H9 (cell line): ENCODE results near the gene FETUB. TPM values are rescaled to one million over a fixed set of nuclear protein-coding genes. Genes with fewer than 3 reads are reported as not detected.

ENCODE experiments used
- DNase-seq: peaks from one replicate; pipeline ENCODE4 v3.0.0-alpha.2; 2017
- H2AFZ ChIP-seq: one replicate; pipeline ENCODE4 v1.6.1; 2013; ENCODE audit warnings: mild to moderate bottlenecking, low read length, control low read depth, moderate library complexity
- H2AK5ac ChIP-seq: 2 replicates; pipeline ENCODE4 v1.6.1; 2013; ENCODE audit warnings: low read length, control low read depth, mixed read lengths; ENCODE audit not compliant: insufficient read length
- H2BK120ac ChIP-seq: one replicate; pipeline ENCODE4 v1.6.1; 2013; ENCODE audit warnings: low read depth, mild to moderate bottlenecking, low read length, control low read depth, inconsistent platforms; ENCODE audit not compliant: poor library complexity, severe bottlenecking
- H2BK12ac ChIP-seq: 2 replicates; pipeline ENCODE4 v1.6.1; 2013; ENCODE audit warnings: low read length, control low read depth, mixed read lengths, low read depth; ENCODE audit not compliant: insufficient read length
- H2BK15ac ChIP-seq: 2 replicates; pipeline ENCODE4 v1.6.1; 2013; ENCODE audit warnings: low read depth, low read length, control low read depth
- H2BK20ac ChIP-seq: one replicate; pipeline ENCODE4 v1.6.1; 2013; ENCODE audit warnings: low read depth, mild to moderate bottlenecking, low read length, control low read depth, inconsistent platforms; ENCODE audit not compliant: poor library complexity, severe bottlenecking
- H2BK5ac ChIP-seq: 2 replicates; pipeline ENCODE4 v1.6.1; 2013; ENCODE audit warnings: low read length, control low read depth, mixed read lengths; ENCODE audit not compliant: insufficient read length
- H3K14ac ChIP-seq: 2 replicates; pipeline ENCODE4 v1.6.1; 2013; ENCODE audit warnings: low read length, control low read depth; ENCODE audit not compliant: insufficient read depth
- H3K18ac ChIP-seq: 2 replicates; pipeline ENCODE4 v1.6.1; 2013; ENCODE audit warnings: low read depth, mild to moderate bottlenecking, mixed read lengths, low read length, control low read depth; ENCODE audit not compliant: insufficient read length
- H3K23ac ChIP-seq: 2 replicates; pipeline ENCODE4 v1.6.1; 2013; ENCODE audit warnings: low read length, control low read depth, mixed read lengths, low read depth; ENCODE audit not compliant: insufficient read length
- H3K23me2 ChIP-seq: 2 replicates; pipeline ENCODE4 v1.6.1; 2013; ENCODE audit warnings: low read depth, mild to moderate bottlenecking, mixed read lengths, low read length, control low read depth; ENCODE audit not compliant: insufficient read length, poor library complexity, severe bottlenecking
- H3K27ac ChIP-seq: 2 replicates; pipeline ENCODE4 v1.5.1; 2013; ENCODE audit warnings: low read length, control low read depth, mixed read lengths, low read depth; ENCODE audit not compliant: insufficient read length
- H3K27me3 ChIP-seq: 2 replicates; pipeline ENCODE4 v1.6.1; 2013; ENCODE audit warnings: low read length, control low read depth, inconsistent platforms; ENCODE audit not compliant: insufficient read depth
- H3K4ac ChIP-seq: 2 replicates; pipeline ENCODE4 v1.6.1; 2013; ENCODE audit warnings: low read depth, mild to moderate bottlenecking, control low read depth, inconsistent platforms, low read length, moderate library complexity
- H3K4me1 ChIP-seq: 2 replicates; pipeline ENCODE4 v1.6.1; 2013; ENCODE audit warnings: low read length, control low read depth, inconsistent platforms; ENCODE audit not compliant: insufficient read depth
- H3K4me2 ChIP-seq: 2 replicates; pipeline ENCODE4 v1.6.1; 2013; ENCODE audit warnings: low read length, control low read depth, mixed read lengths; ENCODE audit not compliant: insufficient read length, insufficient read depth
- H3K56ac ChIP-seq: 2 replicates; pipeline ENCODE4 v1.6.1; 2013; ENCODE audit warnings: low read depth, mild to moderate bottlenecking, mixed read lengths, low read length, control low read depth; ENCODE audit not compliant: insufficient read length
- H3K79me1 ChIP-seq: 2 replicates; pipeline ENCODE4 v1.6.1; 2013; ENCODE audit warnings: low read depth, mild to moderate bottlenecking, moderate library complexity, low read length, control low read depth, inconsistent platforms; ENCODE audit not compliant: insufficient read depth, poor library complexity, severe bottlenecking
- H3K79me2 ChIP-seq: 2 replicates; pipeline ENCODE4 v1.6.1; 2013; ENCODE audit warnings: low read length, control low read depth, inconsistent platforms; ENCODE audit not compliant: insufficient read depth
- H3K9ac ChIP-seq: 2 replicates; pipeline ENCODE4 v1.6.1; 2013; ENCODE audit warnings: low read length, control low read depth, mixed read lengths; ENCODE audit not compliant: insufficient read length; ENCODE audit errors: extremely low read depth
- H3K9me3 ChIP-seq: one replicate; pipeline ENCODE4 v1.6.1; 2013; ENCODE audit warnings: low read depth, low read length, inconsistent platforms; ENCODE audit not compliant: control insufficient read depth
- H3T11ph ChIP-seq: one replicate; pipeline ENCODE4 v1.6.1; 2013; ENCODE audit warnings: mild to moderate bottlenecking, low read length, control low read depth, inconsistent platforms
- H4K20me1 ChIP-seq: one replicate; pipeline ENCODE4 v1.6.1; 2013; ENCODE audit not compliant: control insufficient read depth, insufficient read length, insufficient read depth
- H4K5ac ChIP-seq: 2 replicates; pipeline ENCODE4 v1.6.1; 2013; ENCODE audit warnings: low read depth, mild to moderate bottlenecking, mixed read lengths, low read length, control low read depth; ENCODE audit not compliant: insufficient read length
- H4K8ac ChIP-seq: replicated peaks from 2 replicates; pipeline ENCODE4 v1.6.1; 2013; ENCODE audit warnings: low read length, control low read depth, mixed read lengths, low read depth; ENCODE audit not compliant: insufficient read length
- H4K91ac ChIP-seq: 2 replicates; pipeline ENCODE4 v1.6.1; 2013; ENCODE audit warnings: low read depth, mild to moderate bottlenecking, moderate library complexity, mixed read lengths, low read length, control low read depth; ENCODE audit not compliant: insufficient read length
- H3K27ac Mint-ChIP-seq, 3 experiments: 2 replicates in 2 of 3; 3 replicates in 1 of 3; pipeline ENCODE4 v1.8.0; 2020 to 2021; ENCODE audit warnings: mixed read lengths in 3 of 3, mild to moderate bottlenecking in 1 of 3, moderate library complexity in 1 of 3
- H3K27me3 Mint-ChIP-seq: 2 replicates; pipeline ENCODE4 v1.8.0; 2021; ENCODE audit warnings: low read depth, mild to moderate bottlenecking, moderate library complexity, mixed read lengths
- H3K36me3 Mint-ChIP-seq, 3 experiments: 2 replicates in 2 of 3; 3 replicates in 1 of 3; pipeline ENCODE4 v1.8.0; 2020 to 2021; ENCODE audit warnings: low read depth in 3 of 3, mixed read lengths in 3 of 3; ENCODE audit not compliant: insufficient read depth in 1 of 3
- H3K4me1 Mint-ChIP-seq, 2 experiments: 2 replicates each; pipeline ENCODE4 v1.8.0; 2020; ENCODE audit warnings: mixed read lengths in 2 of 2
- H3K4me3 Mint-ChIP-seq, 2 experiments: 2 replicates in 1 of 2; 3 replicates in 1 of 2; pipeline ENCODE4 v1.8.0; 2020 to 2021; ENCODE audit warnings: mild to moderate bottlenecking in 2 of 2, mixed read lengths in 2 of 2, moderate library complexity in 1 of 2
- H3K9me3 Mint-ChIP-seq, 2 experiments: 2 replicates in 1 of 2; 3 replicates in 1 of 2; pipeline ENCODE4 v1.8.0; 2020; ENCODE audit warnings: mild to moderate bottlenecking in 2 of 2, mixed read lengths in 2 of 2, moderate library complexity in 1 of 2
- WGBS: extraction: QIAGEN DNeasy Blood & Tissue Kit; methylation state at CpG from one replicate; pipeline ENCODE4 v1.1.7; 2013; ENCODE audit warnings: missing lambda C conversion rate, low lambda C conversion rate, mixed read lengths; ENCODE audit not compliant: insufficient read length; ENCODE audit errors: extremely low coverage; 5-methylcytosine and 5-hydroxymethylcytosine counted together
- total RNA-seq: library from RNA; stranded (reverse); gene quantifications from 2 replicates; pipeline ENCODE4 v1.2.1, GENCODE V29; 2021
- TF ChIP-seq, protein P1 (sequence below): fragments of 200-600 bp; sonication (generic); conservative IDR thresholded peaks from 3 replicates; pipeline ENCODE4 v1.8.0; 2021; ENCODE audit warnings: antibody characterized with exemption, mild to moderate bottlenecking

The FETUB gene
- total RNA-seq, 1 experiment from 2014 or later = not detected

DNA sequence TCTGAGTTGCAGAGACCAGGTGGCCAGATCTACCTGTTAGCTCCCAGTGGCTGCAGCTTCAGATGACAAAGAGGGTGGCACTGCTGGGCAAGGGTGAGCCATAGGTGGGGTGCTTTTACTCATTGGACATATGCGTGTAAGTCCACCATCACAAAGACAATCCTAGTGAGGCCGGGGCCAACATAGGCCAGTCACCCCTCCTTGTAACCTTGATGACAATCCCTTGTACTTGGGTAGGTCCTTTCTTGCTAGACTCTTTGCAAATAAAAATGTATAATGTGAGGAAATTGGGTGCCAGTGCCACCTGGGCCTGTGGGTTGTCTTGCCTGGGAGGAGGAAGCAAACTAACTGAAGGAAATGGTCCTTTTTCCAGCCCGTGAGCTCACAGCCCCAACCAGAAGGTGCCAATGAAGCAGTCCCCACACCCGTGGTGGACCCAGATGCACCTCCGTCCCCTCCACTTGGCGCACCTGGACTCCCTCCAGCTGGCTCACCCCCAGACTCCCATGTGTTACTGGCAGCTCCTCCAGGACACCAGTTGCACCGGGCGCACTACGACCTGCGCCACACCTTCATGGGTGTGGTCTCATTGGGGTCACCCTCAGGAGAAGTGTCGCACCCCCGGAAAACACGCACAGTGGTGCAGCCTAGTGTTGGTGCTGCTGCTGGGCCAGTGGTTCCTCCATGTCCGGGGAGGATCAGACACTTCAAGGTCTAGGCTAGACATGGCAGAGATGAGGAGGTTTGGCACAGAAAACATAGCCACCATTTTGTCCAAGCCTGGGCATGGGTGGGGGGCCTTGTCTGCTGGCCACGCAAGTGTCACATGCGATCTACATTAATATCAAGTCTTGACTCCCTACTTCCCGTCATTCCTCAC lies 19.7 kb upstream of the FETUB start:
- Histone ChIP-seq H3K23ac (no peak overlapping the region), H3K9me3 (no peaks in the 10 kb centered on the region), H3K27ac (no peak overlapping the region), H2BK5ac (no peak overlapping the region), H2BK20ac (no peak overlapping the region), H3K79me1 (no peaks in the 10 kb centered on the region), H2BK12ac (no peak overlapping the region), H3K4ac (no peak overlapping the region), H4K8ac (no peak overlapping the region), H3K79me2 (no peaks in the 10 kb centered on the region), H4K5ac (no peak overlapping the region), H2AK5ac (no peak overlapping the region), H3K23me2 (no peaks in the 10 kb centered on the region), H3K14ac (no peak overlapping the region), H3K27me3 (no peaks in the 10 kb centered on the region), H3K4me1 (no peaks in the 10 kb centered on the region; the same call in 1 of the 2 replicates), H3K9ac (no peak overlapping the region), H3K56ac (no peak overlapping the region), H2AFZ (no peak overlapping the region), H3K18ac (no peak overlapping the region), H3K4me2 (no peak overlapping the region), H2BK120ac (no peak overlapping the region), H2BK15ac (no peak overlapping the region), H3T11ph (no peak overlapping the region), H4K20me1 (no peaks in the 10 kb centered on the region), H4K91ac (no peak overlapping the region)
- Mint-ChIP-seq H3K36me3 (no peaks in the 10 kb centered on the region), H3K4me1 (peaks cover 6% of the 10 kb centered on the region in 2 experiments), H3K9me3 (no peaks in the 10 kb centered on the region), H3K4me3 (no peak overlapping the region), H3K27me3 (peaks cover 25% of the 10 kb centered on the region), H3K27ac (no peak overlapping the region)
- TF ChIP-seq, protein P1, sequence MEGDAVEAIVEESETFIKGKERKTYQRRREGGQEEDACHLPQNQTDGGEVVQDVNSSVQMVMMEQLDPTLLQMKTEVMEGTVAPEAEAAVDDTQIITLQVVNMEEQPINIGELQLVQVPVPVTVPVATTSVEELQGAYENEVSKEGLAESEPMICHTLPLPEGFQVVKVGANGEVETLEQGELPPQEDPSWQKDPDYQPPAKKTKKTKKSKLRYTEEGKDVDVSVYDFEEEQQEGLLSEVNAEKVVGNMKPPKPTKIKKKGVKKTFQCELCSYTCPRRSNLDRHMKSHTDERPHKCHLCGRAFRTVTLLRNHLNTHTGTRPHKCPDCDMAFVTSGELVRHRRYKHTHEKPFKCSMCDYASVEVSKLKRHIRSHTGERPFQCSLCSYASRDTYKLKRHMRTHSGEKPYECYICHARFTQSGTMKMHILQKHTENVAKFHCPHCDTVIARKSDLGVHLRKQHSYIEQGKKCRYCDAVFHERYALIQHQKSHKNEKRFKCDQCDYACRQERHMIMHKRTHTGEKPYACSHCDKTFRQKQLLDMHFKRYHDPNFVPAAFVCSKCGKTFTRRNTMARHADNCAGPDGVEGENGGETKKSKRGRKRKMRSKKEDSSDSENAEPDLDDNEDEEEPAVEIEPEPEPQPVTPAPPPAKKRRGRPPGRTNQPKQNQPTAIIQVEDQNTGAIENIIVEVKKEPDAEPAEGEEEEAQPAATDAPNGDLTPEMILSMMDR = no peak
- WGBS = no CpG with 5 or more reads among the region's 17 CpGs
- DNase-seq = no peak
